ENCODE data around the gene SNX1.
"Not testable (repeated sequence)": the region's sequence is repeated elsewhere in the genome, so short reads cannot be mapped to it uniquely, and the experiment has no call there.

The SNX1 gene

GRCh38 chr15:64112904-64113303 is 17.1 kb downstream of the SNX1 start:
- no peak for DNase-seq
- Mint-ChIP-seq H3K36me3 (peaks cover 35% of the 10 kb centered on the region), H3K4me3 (no peak overlapping the region), H3K27me3 (no peaks in the 10 kb centered on the region), H3K4me1 (peaks cover 26% of the 10 kb centered on the region), H3K27ac (no peak overlapping the region), H3K9me3 (no peaks in the 10 kb centered on the region)
- CTCF ChIA-PET: no interaction called here

GRCh38 chr15:64117759-64118487 is 22.1 kb downstream of the SNX1 start:
- Mint-ChIP-seq H3K27ac (no peak overlapping the region), H3K4me1 (no peaks in the 10 kb centered on the region), H3K27me3 (no peaks in the 10 kb centered on the region), H3K4me3 (no peak overlapping the region), H3K36me3 (peaks cover 48% of the 10 kb centered on the region), H3K9me3 (no peaks in the 10 kb centered on the region)
- CTCF ChIA-PET: no interaction called here
- no peak for DNase-seq

- CTCF ChIA-PET: not testable (repeated sequence)
These were observed 24.5 kb downstream of the SNX1 start for GRCh38 chr15:64120322-64120721.

GRCh38 chr15:64121614-64122013 is 25.8 kb downstream of the SNX1 start:
- Mint-ChIP-seq H3K36me3 (peaks cover 46% of the 10 kb centered on the region), H3K27me3 (no peaks in the 10 kb centered on the region), H3K4me1 (no peaks in the 10 kb centered on the region), H3K4me3 (no peak overlapping the region), H3K9me3 (no peaks in the 10 kb centered on the region), H3K27ac (no peak overlapping the region)
- DNase-seq: no peak
- CTCF ChIA-PET: no interaction called here

More at GRCh38 chr15:64120322-64120721, 24.5 kb downstream of the SNX1 start:
- H3K27me3 Mint-ChIP-seq, H3K9me3 Mint-ChIP-seq, H3K4me3 Mint-ChIP-seq, H3K4me1 Mint-ChIP-seq, DNase-seq, H3K27ac Mint-ChIP-seq: not testable (repeated sequence)
- peaks cover 48% of the 10 kb centered on the region for H3K36me3 Mint-ChIP-seq

GRCh38 chr15:64122444-64122843 is 26.7 kb downstream of the SNX1 start:
- Mint-ChIP-seq H3K4me1 (no peaks in the 10 kb centered on the region), H3K27ac (no peak overlapping the region), H3K27me3 (no peaks in the 10 kb centered on the region), H3K36me3 (peaks cover 50% of the 10 kb centered on the region), H3K9me3 (no peaks in the 10 kb centered on the region), H3K4me3 (no peak overlapping the region)
- DNase-seq: no peak
- CTCF ChIA-PET: interaction anchor here (1.3 to 1.5 kb wide), 2 partner anchors 12 to 27 kb away, joined by 4 read pairs; no protein-coding TSS in a partner anchor

DNA sequence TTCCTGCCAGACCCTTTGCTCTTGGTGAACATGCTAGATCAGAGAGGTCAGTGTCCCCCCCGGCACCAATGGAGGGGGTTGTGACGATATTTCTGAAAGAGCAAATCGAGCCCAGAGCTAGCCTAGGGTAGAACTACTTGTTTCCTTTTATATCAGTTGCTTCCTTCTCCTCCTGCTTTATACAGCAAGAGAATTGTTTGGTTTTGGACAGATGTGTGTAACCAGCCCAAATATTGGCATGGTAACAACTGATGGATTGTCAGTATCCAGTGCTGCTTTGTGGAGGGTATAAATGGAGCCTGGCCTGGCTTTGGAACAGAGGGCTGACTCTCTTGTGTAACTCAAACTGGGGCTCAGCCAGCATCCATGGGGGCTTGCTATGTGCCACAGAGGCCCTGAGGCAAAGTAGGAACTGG is 27.2 kb downstream of the SNX1 start:
- H3K9me3 Mint-ChIP-seq: no peaks in the 10 kb centered on the region
- no peak overlapping the region for H3K27ac Mint-ChIP-seq

DNA sequence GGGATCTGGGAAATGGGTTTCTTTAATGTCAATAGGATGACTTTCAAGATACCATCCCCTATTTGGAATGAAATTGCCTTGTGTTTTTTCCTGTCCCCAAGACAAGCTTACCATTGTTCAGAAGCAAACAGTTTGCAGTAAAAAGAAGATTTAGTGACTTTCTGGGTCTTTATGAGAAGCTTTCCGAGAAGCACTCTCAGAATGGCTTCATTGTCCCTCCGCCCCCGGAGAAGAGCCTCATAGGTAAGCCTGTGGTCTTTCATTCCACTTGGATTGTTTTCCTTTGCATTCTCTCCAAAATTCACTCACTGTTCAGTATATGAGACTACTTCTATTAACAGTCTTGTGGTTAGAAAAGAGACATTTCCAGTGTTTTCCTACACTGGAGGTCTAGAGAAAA is 30.2 kb downstream of the SNX1 start:
- no peaks in the 10 kb centered on the region for H3K9me3 Mint-ChIP-seq
- H3K4me1 Mint-ChIP-seq: no peaks in the 10 kb centered on the region
- H3K27me3 Mint-ChIP-seq: no peaks in the 10 kb centered on the region
- H3K4me3 Mint-ChIP-seq: no peak overlapping the region
- H3K27ac Mint-ChIP-seq: no peak overlapping the region
- no peak for DNase-seq
- H3K36me3 Mint-ChIP-seq: peaks cover 45% of the 10 kb centered on the region
- CTCF ChIA-PET: no interaction called here

More for the DNA sequence above, 27.2 kb downstream of the SNX1 start:
- DNase-seq: no peak
- CTCF ChIA-PET: interaction anchor here (1.3 to 1.5 kb wide), 2 partner anchors 11 to 26 kb away, joined by 4 read pairs; no protein-coding TSS in a partner anchor
- H3K27me3 Mint-ChIP-seq: no peaks in the 10 kb centered on the region
- no peak overlapping the region for H3K4me3 Mint-ChIP-seq
- no peaks in the 10 kb centered on the region for H3K4me1 Mint-ChIP-seq
- peaks cover 52% of the 10 kb centered on the region for H3K36me3 Mint-ChIP-seq

DNA sequence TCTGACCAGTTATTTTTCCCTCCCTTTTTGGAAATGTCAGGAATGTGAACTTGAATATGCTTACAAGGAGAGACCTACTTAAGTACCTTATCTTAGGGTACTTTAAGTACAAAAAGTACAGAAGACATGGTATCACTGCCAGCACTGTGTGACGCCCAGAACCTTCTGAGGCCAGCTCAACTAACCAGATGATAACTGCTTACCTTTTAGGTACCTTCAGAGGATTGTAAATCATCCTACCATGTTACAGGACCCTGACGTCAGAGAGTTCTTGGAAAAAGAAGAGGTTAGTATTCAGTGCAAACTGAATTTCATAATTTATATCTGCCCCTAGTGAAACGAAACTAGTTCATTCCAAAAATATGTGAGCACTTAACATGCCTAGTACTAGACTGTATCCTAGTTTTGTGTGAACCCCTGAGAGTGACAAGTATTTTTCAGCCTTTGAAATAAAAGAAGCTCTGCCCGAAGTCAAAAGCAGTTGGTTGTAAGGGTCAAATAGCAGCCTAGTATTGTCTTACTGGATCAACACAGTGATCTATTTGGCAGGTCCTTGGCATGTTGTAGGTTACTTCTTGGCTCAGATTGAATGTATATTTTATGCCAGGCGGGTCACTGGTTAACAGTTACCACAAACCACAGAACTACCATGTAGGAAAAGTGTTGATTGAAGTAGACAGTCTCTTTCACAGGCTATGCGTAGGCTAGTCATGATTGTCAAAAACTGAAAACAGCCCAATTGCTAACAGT is 31.9 kb downstream of the SNX1 start:
- no peaks in the 10 kb centered on the region for H3K27me3 Mint-ChIP-seq
- H3K9me3 Mint-ChIP-seq: no peaks in the 10 kb centered on the region
- H3K4me1 Mint-ChIP-seq: no peaks in the 10 kb centered on the region
- H3K36me3 Mint-ChIP-seq: peaks cover 56% of the 10 kb centered on the region
- no peak for DNase-seq
- no peak overlapping the region for H3K27ac Mint-ChIP-seq
- H3K4me3 Mint-ChIP-seq: no peak overlapping the region
- CTCF ChIA-PET: no interaction called here

DNA sequence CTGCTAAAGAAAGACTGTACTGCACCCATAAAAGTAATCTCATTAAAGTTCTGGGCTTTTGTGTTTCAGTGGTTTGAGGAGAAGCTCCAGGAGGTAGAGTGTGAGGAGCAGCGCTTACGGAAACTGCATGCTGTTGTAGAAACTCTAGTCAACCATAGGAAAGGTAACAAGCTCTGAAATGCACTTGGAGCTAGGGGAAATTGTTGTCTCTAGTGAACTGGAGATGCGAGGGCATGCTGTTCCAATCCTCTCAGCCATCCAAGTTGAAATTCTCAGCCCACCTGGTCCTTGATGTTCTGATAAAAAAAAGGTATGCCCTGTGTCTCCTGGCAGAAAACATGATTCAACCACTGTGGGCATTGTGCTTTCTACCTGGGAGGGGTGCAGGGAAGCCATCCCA is 34.4 kb downstream of the SNX1 start:
- DNase-seq: no peak
- Mint-ChIP-seq H3K4me3 (no peak overlapping the region), H3K9me3 (no peaks in the 10 kb centered on the region), H3K36me3 (peaks cover 59% of the 10 kb centered on the region), H3K4me1 (no peaks in the 10 kb centered on the region), H3K27me3 (no peaks in the 10 kb centered on the region), H3K27ac (no peak overlapping the region)
- CTCF ChIA-PET: no interaction called here

DNA sequence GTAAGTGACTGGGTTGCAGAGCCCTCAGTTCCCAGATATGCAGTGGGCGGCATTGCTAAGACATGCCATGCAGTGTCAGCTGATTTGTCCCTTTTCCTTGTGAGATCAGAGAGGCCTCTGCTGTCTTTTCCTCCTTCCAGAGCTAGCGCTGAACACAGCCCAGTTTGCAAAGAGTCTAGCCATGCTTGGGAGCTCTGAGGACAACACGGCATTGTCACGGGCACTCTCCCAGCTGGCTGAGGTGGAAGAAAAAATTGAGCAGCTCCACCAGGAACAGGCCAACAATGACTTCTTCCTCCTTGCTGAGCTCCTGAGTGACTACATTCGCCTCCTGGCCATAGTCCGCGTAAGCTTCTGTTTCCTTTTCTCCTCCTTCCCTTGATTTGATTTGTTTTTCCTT is 35.8 kb downstream of the SNX1 start:
- Mint-ChIP-seq H3K27ac (peak overlapping the region; percentile 33), H3K36me3 (peaks cover 62% of the 10 kb centered on the region), H3K4me3 (no peak overlapping the region), H3K9me3 (no peaks in the 10 kb centered on the region), H3K4me1 (no peaks in the 10 kb centered on the region), H3K27me3 (no peaks in the 10 kb centered on the region)
- CTCF ChIA-PET: interaction anchor here (0.7 kb wide), 1 partner anchor 18 kb away, joined by 3 read pairs; no protein-coding TSS in a partner anchor
- no peak for DNase-seq

DNA sequence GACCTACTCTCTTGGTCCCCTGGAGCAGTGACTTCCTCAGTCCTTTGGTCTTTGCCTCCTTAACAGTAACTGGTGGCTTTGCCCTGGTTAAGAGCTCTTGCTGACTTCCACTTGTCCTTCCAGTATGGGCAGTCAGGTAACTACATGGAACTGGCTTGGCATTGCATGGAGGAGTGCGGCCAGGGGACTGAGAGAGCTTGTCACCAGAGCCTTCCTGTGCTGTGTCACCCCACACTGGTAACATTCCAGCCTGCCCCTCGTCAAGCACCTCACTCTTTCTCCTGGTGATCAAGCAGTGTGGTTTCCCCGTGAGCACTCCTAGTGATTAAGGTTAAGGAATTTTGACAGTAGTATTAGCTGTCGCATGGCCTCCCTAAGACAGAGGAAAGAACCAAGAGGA is 36.4 kb downstream of the SNX1 start:
- no peak overlapping the region for H3K27ac Mint-ChIP-seq

DNA sequence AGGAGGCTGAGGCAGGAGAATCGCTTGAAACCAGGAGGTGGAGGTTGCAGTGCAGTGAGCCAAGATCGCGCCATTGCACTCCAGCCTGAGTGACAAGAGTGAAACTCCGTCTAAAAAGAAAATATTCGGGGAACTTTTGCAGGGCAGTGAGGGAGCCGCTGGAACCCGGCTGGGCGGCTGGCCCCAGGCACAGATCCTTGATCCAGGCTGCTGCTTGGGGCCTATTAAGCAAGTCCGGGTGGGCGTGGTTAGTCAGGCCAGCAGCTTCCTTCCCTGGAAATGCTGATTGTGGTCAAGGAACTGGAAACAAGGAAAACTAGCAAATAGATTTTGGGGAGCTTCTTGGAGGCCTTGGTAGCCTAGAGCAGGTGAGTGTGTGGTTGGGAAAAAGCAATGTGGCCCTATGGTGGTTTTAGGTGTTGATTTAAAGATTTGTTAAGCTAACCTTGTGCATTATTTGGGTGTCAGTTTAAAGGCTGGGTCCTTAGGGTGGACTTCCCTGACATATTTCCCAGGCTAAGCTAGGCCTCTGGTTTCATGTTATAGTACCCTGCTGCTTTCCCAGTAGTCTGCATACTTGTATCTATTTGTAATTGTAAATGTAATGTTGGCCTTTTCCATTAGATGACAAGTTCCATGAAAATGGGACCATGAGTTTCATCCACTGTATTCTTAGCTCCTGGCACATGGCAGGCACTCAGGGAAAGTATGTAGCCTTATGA is 38.0 kb downstream of the SNX1 start:
- CTCF ChIA-PET: interaction anchor here (0.8 kb wide), 1 partner anchor 10 kb away, joined by 4 read pairs; no protein-coding TSS in a partner anchor
- no peaks in the 10 kb centered on the region for H3K4me1 Mint-ChIP-seq
- no peak for DNase-seq
- H3K9me3 Mint-ChIP-seq: no peaks in the 10 kb centered on the region
- peaks cover 58% of the 10 kb centered on the region for H3K36me3 Mint-ChIP-seq
- no peaks in the 10 kb centered on the region for H3K27me3 Mint-ChIP-seq
- H3K4me3 Mint-ChIP-seq: no peak overlapping the region
- no peak overlapping the region for H3K27ac Mint-ChIP-seq

More for the DNA sequence above, 36.4 kb downstream of the SNX1 start:
- Mint-ChIP-seq H3K36me3 (peaks cover 64% of the 10 kb centered on the region), H3K4me3 (no peak overlapping the region), H3K9me3 (no peaks in the 10 kb centered on the region), H3K4me1 (no peaks in the 10 kb centered on the region), H3K27me3 (no peaks in the 10 kb centered on the region)
- CTCF ChIA-PET: interaction anchor here (0.7 to 0.9 kb wide), 2 partner anchors 17 to 22 kb away, joined by 3 read pairs; no protein-coding TSS in a partner anchor
- no peak for DNase-seq

DNA sequence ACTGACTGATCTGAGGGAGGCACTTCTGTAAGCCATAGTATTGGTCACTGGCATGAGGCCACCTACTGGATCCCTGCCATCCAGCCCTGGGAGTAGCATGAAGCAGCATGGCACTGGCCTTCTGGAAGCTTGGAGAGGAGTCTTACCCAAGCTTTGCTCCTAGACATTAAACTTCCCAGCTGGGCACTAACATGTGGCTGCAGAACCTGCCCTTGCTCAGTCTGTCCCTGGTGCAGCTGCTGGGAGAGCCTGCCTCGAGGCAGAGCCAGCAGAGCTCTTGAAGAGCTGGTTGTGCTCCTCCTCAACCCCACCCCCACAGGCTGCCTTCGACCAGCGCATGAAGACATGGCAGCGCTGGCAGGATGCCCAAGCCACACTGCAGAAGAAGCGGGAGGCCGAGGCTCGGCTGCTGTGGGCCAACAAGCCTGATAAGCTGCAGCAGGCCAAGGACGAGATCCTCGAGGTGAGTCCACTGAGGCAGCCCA is 38.6 kb downstream of the SNX1 start:
- no peaks in the 10 kb centered on the region for H3K4me1 Mint-ChIP-seq
- no peak overlapping the region for H3K27ac Mint-ChIP-seq
- peaks cover 58% of the 10 kb centered on the region for H3K36me3 Mint-ChIP-seq
- no peak overlapping the region for H3K4me3 Mint-ChIP-seq
- CTCF ChIA-PET: interaction anchor here (0.8 kb wide), 1 partner anchor 11 kb away, joined by 4 read pairs; no protein-coding TSS in a partner anchor
- H3K27me3 Mint-ChIP-seq: no peaks in the 10 kb centered on the region
- no peaks in the 10 kb centered on the region for H3K9me3 Mint-ChIP-seq
- no peak for DNase-seq

DNA sequence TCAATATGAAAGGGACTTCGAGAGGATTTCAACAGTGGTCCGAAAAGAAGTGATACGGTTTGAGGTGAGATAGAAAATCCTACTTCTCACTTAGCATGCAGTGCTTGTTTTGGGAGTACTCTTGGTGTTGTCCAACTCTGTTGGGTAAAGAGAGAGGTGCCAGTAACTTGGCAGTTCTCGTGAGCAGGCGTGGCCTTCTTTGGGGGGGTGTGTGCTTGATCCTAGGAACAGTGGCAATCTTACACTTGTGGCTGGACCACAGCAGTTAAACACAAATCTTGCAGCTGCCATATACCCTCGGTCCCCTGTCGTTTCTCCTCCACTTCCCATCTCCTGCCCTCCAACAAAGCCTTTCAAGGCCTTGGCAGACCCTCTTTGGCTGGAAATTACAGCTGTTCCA is 40.6 kb downstream of the SNX1 start:
- no peaks in the 10 kb centered on the region for H3K27me3 Mint-ChIP-seq
- H3K4me1 Mint-ChIP-seq: no peaks in the 10 kb centered on the region
- no peak overlapping the region for H3K4me3 Mint-ChIP-seq

More for the DNA sequence above, 40.6 kb downstream of the SNX1 start:
- Mint-ChIP-seq H3K36me3 (peaks cover 50% of the 10 kb centered on the region), H3K27ac (peak overlapping the region; percentile 17), H3K9me3 (no peaks in the 10 kb centered on the region)
- no peak for DNase-seq
- CTCF ChIA-PET: no interaction called here

All from activated naive CD4-positive, alpha-beta T cell treated with anti-CD3 and anti-CD28 coated beads, Interleukin-2, amount 10 ng/mL, durations not matched to agents 7 days and 5 days (primary cell).